ENCODE data around the gene LAMA2.

LAMA2 gene

DNA sequence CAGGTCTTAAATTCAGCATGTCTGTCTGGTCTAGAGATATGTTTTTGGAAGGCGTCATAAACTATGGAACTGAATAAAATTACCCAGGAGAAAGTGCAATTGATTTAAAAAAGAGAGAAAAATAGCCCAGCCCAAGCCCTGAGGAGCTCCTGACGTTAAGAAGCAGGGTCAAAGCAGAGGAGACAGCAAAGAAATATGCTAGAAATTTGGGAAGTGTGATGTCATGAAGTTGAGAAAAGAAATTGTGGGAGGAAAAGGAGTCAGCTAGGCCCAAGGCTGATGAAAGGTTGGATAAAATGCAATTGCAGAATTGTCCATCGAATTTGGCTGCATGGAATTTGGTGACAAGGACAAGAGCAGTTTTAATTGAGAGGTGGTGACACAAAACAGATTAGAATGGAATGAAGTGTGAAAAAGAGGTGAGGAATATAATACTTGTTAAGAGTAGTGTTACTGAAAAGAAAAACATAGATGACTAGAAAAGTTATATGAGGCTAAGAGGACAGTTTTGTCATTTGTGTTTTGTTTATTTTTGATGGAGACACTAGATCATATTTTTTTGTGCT lies 381.6 kb downstream of the LAMA2 start:
- DNase-seq (ENCODE audit: low read depth in 2 of 2): no peak

DNA sequence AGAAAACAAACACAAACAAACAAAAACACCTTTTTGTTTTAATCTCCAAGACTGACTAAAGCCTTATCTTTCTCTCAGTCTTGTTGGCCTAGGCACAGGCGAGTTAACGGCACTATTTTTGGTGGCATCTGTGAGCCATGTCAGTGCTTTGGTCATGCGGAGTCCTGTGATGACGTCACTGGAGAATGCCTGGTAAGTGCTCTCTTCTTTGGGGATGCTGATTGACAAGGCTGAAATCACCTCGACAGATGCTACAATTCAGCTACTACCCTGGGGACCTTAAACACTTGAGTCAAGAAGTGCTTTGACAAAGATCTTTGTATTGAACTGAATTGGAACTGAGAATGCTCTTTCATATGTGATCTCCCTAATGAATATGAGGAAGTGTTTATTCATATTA lies 384.1 kb downstream of the LAMA2 start:
- DNase-seq (ENCODE audit: low read depth in 2 of 2): no peak

DNA sequence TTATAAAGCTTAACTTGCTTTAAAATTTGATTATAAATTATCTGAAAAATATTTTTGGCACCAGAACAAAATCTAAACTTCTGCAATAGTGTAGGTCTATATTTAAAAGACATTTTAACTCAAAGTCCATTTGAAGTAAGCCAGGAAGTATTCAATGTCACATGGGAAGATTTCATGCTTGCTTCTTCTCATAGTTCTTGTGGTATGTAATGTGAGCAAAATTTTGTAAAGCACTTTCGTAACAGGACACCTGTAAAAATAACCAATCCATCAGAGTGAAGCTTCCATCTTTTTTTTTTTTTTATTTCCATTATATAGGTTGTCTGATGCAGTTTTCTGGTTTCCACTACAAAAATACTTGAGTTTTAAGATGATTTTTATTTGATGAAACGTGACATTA lies 386.1 kb downstream of the LAMA2 start:
- no peak for DNase-seq (ENCODE audit: low read depth in 2 of 2)

- DNase-seq (ENCODE audit: low read depth in 2 of 2): no peak
Measured at GRCh38 chr6:129269891-129270290, 387.0 kb downstream of the LAMA2 start.

DNA sequence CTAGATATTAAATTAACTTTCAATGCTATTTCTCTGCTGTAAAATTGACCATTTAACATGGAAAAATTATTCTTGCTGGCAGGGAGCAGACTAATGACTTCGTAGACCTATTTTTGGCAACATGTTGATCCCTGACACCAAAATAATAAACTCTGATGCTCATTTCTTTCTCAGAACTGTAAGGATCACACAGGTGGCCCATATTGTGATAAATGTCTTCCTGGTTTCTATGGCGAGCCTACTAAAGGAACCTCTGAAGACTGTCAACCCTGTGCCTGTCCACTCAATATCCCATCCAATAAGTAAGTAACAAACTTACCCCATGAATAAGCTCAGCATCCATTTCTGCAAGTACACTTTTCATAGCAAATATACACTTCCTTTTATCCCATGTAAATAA lies 387.5 kb downstream of the LAMA2 start:
- DNase-seq (ENCODE audit: low read depth in 2 of 2): no peak

DNA sequence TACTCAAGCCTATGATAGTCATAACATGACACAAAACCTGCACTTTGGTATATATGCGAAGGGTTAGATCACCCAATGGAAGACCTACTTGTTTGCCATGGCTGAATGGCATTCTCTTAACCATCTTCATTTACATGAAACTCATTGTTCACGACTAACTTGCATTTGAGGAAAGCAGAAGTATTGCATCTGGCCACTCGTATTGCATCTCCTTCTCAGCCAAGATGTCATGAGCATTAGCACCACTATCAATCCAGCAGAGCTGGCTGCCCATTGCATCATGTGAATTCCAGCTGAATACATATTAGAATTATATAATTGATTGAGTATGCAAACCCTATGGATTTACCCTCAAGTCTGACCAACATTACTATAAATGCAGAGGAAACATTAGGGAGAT lies 390.2 kb downstream of the LAMA2 start:
- no peak for DNase-seq (ENCODE audit: low read depth in 2 of 2)

GRCh38 chr6:129276461-129276860 lies 393.5 kb downstream of the LAMA2 start:
- no peak for DNase-seq (ENCODE audit: low read depth in 2 of 2)

DNA sequence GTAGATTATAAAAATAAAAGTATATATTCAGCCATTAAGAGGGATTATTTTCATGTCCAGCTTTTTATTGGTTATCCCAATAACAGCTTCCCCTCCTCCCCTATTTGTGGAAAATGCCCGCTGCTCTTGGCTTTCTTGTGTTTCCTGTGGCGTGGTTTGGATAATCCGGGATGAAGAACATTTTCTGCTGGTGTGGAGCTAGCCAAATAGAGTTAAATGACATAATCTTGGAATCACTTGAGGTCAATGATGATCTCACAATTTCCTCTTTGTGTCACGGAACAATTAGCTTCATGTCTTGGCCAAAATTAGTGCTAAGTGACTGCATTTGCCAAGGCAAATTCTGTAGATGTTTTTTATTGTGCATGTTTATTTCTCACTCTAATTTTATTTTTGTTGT lies 394.0 kb downstream of the LAMA2 start:
- DNase-seq (ENCODE audit: low read depth in 2 of 2): no peak

- DNase-seq (ENCODE audit: low read depth in 2 of 2): no peak
Measured at GRCh38 chr6:129279343-129280292, 396.7 kb downstream of the LAMA2 start.

DNA sequence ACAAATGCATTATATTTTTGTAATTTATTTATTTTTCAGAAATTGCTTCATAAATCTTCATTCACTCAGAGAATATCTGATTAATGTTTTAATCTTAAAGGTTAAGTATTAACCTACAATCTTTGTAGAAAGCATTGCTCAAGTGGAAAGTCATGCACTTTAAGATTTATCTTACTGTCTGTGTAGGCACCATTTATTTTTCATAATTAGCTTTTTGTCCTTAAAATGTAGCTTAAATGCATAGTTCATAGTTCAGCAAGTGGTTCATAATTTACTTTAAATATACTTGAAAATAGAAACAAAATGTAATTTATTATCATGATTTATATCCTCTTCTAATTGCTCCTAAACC lies 397.3 kb downstream of the LAMA2 start:
- no peak for DNase-seq (ENCODE audit: low read depth in 2 of 2)

DNA sequence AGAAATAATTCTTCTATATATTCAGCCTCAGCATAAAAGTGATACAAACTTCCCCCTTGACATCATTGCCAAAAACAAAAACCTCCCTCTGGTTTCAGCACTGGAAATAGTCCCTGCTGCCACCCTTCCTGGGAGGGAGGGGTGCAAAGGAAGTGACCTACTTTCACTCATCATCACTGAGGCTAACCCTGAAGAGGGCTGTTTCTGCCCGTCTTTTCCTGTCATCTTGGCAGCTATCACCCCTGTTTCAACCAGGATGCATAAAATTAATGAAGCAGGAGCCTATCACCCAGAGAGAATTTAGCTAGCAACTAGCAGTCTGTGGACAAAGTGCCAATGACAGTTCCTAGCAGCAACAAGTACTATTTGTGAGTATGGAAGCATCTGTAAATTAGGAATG lies 397.8 kb downstream of the LAMA2 start:
- DNase-seq (ENCODE audit: low read depth in 2 of 2): peak in 1 of 2 donors; percentile 19

DNA sequence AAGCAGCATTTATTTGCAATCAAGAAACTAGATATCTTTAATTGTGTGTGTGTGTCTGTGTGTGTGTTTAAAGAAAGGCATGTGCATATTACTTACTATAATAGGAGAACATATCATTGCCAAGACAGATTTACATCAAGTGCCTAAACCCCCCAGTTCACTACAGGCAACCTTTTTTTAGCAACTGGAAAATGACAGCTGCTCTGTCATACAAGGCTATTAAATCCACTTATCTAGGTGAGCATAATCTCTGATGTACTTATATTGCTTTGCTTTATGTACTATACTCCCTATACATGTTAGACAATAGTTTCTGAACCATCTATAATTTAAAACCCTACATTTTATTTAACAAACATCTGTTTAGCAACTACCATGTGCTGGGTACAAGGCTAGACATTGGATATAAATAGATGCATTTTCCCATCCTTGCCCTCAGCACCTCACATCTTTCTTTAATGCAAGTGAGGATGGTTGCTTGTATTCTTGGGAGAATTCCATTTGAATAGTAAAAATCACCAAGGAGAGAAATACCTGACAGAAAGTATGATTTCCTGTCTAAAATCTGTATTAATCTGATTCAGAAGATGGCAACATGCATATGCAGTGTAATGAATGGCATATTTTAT lies 398.3 kb downstream of the LAMA2 start:
- no peak for DNase-seq (ENCODE audit: low read depth in 2 of 2)

- no peak for DNase-seq (ENCODE audit: low read depth in 2 of 2)
Measured at GRCh38 chr6:129282019-129282418, 399.1 kb downstream of the LAMA2 start.

- no peak for DNase-seq (ENCODE audit: low read depth in 2 of 2)
Measured at GRCh38 chr6:129284225-129284624, 401.3 kb downstream of the LAMA2 start.

GRCh38 chr6:129287231-129288177 lies 404.6 kb downstream of the LAMA2 start:
- no peak for DNase-seq (ENCODE audit: low read depth in 2 of 2)

DNA sequence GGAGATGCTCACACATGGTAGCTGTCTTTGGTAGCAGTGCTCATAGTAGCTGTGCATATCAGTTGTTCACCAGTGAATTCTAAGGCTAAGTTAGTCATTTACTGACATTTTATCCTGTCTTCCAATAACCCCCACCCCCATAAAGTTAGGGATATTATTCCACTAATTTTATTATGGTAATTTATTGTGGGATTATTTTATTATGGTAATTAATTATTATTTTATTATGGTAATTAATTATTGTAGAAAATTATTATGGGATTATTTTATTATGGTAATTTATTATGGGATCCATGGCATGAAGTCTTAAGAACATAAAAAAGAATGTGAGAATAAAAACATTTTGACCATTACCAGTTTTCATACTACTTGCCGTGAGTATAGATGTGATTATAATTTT lies 406.5 kb downstream of the LAMA2 start:
- no peak for DNase-seq (ENCODE audit: low read depth in 2 of 2)

DNA sequence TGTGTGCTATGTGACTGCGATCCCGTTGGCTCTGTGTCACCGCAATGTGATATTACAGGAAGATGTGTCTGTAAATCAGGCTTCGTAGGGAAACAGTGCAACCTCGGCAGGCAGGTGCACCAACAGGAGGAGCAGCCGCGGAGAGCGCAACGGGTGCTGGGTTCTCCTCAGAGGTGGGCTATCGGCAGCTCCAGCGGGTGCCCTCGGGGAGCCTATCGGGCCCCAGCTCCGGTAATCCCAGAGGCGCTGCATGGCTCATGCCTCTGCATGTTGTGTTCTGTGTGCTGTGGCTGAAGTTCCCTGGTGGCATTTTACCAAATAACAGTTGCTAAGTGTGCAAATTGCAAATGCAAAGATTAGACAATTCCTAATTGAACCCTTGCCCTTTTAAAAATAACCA lies 409.9 kb downstream of the LAMA2 start:
- DNase-seq (ENCODE audit: low read depth in 2 of 2): no peak

DNA sequence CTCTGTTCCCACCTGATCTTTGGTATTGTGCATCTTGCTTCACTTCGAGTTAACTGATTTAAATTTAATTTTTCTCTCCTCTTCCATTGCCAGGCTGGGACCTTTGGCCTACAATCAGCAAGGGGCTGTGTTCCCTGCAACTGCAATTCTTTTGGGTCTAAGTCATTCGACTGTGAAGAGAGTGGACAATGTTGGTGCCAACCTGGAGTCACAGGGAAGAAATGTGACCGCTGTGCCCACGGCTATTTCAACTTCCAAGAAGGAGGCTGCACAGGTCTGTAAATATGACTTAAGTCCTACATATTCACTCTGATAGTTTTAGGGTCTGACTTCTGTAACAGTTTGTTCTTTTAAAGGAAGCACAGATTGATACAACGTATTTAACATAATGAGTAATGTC lies 414.7 kb downstream of the LAMA2 start:
- DNase-seq (ENCODE audit: low read depth in 2 of 2): no peak

DNA sequence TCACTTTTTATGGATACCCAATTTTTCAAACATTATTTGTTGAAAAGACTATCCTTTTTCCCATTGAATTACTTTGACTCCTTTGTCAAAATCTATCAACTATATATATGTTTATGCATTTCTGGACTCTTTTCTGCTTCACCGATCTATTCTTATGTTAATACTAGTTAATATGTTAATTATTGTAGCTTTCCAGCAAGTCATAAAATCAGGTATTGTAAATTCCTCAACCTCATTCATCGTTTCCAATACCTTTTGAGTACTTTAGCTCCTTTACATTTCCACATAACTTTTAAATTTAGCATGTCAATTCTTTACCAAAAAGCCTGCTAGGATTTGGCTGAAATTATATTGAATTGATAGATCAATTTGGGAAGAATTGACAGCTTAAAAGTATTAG lies 419.7 kb downstream of the LAMA2 start:
- no peak for DNase-seq (ENCODE audit: low read depth in 2 of 2)

- no peak for DNase-seq (ENCODE audit: low read depth in 2 of 2)
Measured at GRCh38 chr6:129306826-129307225, 423.9 kb downstream of the LAMA2 start.

- no peak for DNase-seq (ENCODE audit: low read depth in 2 of 2)
Measured at GRCh38 chr6:129307845-129308244, 424.9 kb downstream of the LAMA2 start.

DNA sequence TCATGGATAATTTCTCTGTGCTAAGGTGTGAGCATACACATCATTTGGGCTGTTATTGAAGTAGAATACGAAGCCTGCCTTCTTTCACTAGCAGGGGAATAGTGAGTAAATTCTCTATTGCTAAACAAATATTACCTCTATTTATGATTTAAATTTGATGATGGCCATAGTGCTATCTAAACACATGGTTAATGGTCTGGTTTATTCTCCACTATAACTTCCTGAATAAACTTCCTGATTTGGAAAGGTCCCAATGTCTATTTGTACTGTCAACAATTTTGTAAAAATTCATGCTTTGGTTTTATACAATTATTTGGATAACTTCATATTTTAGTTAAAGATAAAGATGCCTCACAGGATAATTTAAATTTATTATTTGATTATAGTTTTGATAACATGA lies 426.2 kb downstream of the LAMA2 start:
- no peak for DNase-seq (ENCODE audit: low read depth in 2 of 2)

All from stimulated activated CD4-positive, alpha-beta T cell treated with anti-CD3 and anti-CD28 coated beads, Interleukin-15, amount 100 ng/mL, for 48 hours (primary cell).